B cell (primary cell): ENCODE measurements around the gene PAX2. TPM values are rescaled to one million over a fixed set of nuclear protein-coding genes. Genes with fewer than 3 reads are reported as not detected.

Experiments used
- ATAC-seq: fragments of 200-7000 bp; cut with Tn5 transposase; one replicate; pipeline ENCODE4 v1.10.0; 2021; ENCODE audit warnings: low read depth, mild to moderate bottlenecking, moderate number of reproducible peaks, moderate library complexity
- CTCF ChIA-PET: fragments of 350-600 bp; sonication (Branson Sonifier 250); formaldehyde crosslinking; loops from one replicate; lab custom pipeline; 2021; ENCODE audit warnings: antibody characterized with exemption, inconsistent platforms; lab: Charles Lee
- POLR2A ChIA-PET: fragments of 350-600 bp; sonication (Branson Sonifier 250); formaldehyde crosslinking; loops from one replicate; lab custom pipeline; 2021; ENCODE audit warnings: antibody characterized with exemption; lab: Charles Lee
- DNase-seq: peaks from one replicate; pipeline ENCODE4 v3.0.0; 2013
- H2AFZ ChIP-seq: 2 replicates; pipeline ENCODE4 v1.6.1; 2012; ENCODE audit warnings: mild to moderate bottlenecking, low read depth, low read length; ENCODE audit not compliant: insufficient read depth, poor library complexity, severe bottlenecking
- H3K27ac ChIP-seq, 2 donors: 1 replicate in 1 of 2; 2 replicates in 1 of 2; pipeline ENCODE4 v1.5.1; 2012 to 2013; ENCODE audit warnings: low read length in 2 of 2, mild to moderate bottlenecking in 2 of 2, moderate library complexity in 1 of 2
- H3K27me3 ChIP-seq, 4 experiments: fragments of 200-600 bp in 1 of 4; sonication (generic) in 1 of 4; replicated peaks in 1 of 4; 1 replicate in 2 of 4; 2 replicates in 2 of 4; pipeline versions ENCODE4 v1.6.1 to v1.7.0; 2013 to 2016; ENCODE audit warnings: low read length in 3 of 4, mild to moderate bottlenecking in 2 of 4, mixed read lengths in 1 of 4, moderate library complexity in 1 of 4; ENCODE audit not compliant: insufficient read depth in 4 of 4, control insufficient read depth in 3 of 4; ENCODE audit errors: control extremely low read depth in 1 of 4
- H3K36me3 ChIP-seq, 2 experiments: replicated peaks in 1 of 2; 1 replicate in 1 of 2; 2 replicates in 1 of 2; pipeline versions ENCODE4 v1.6.1 to v1.7.1; 2013; ENCODE audit warnings: low read length in 1 of 2; ENCODE audit not compliant: insufficient read depth in 2 of 2, control insufficient read depth in 1 of 2; ENCODE audit errors: control extremely low read depth in 1 of 2, extremely low read depth in 1 of 2
- H3K4me1 ChIP-seq, 2 donors: fragments of 200-600 bp in 1 of 2; sonication (generic) in 1 of 2; 1 replicate in 1 of 2; 2 replicates in 1 of 2; pipeline versions ENCODE4 v1.5.1 to v1.6.1; 2013 to 2017; ENCODE audit warnings: low read length in 2 of 2; ENCODE audit not compliant: control insufficient read depth in 2 of 2, insufficient read depth in 2 of 2
- H3K4me2 ChIP-seq: replicated peaks from 2 replicates; pipeline ENCODE3; 2012; ENCODE audit warnings: mild to moderate bottlenecking, low read depth, low read length; ENCODE audit not compliant: poor library complexity, severe bottlenecking
- H3K4me3 ChIP-seq, 5 experiments: fragments of 200-600 bp in 1 of 5; sonication (generic) in 1 of 5; 1 replicate in 3 of 5; 2 replicates in 2 of 5; pipeline versions ENCODE4 v1.5.1 to v1.7.0; 2011 to 2016; ENCODE audit warnings: low read length in 4 of 5, mild to moderate bottlenecking in 4 of 5, low read depth in 2 of 5, control low read depth in 1 of 5, moderate library complexity in 1 of 5; ENCODE audit not compliant: insufficient read depth in 1 of 5; ENCODE audit errors: control extremely low read depth in 1 of 5, extremely low read depth in 1 of 5
- H3K79me2 ChIP-seq: fragments of 200-600 bp; sonication (generic); one replicate; pipeline ENCODE4 v1.6.0; 2016; ENCODE audit warnings: low read length; ENCODE audit not compliant: control insufficient read depth, insufficient read depth
- H3K9ac ChIP-seq: fragments of 200-600 bp; sonication (generic); 2 replicates; pipeline ENCODE4 v1.6.1; 2017; ENCODE audit warnings: mild to moderate bottlenecking, low read length, moderate library complexity
- H3K9me3 ChIP-seq, 3 donors: one replicate each; pipeline versions ENCODE4 v1.6.1 to v1.7.1; 2013; ENCODE audit warnings: low read length in 2 of 3; ENCODE audit not compliant: control insufficient read depth in 2 of 3, insufficient read depth in 1 of 3; ENCODE audit errors: control extremely low read depth in 1 of 3
- H4K20me1 ChIP-seq: 2 replicates; pipeline ENCODE4 v1.6.0; 2012; ENCODE audit warnings: mild to moderate bottlenecking, low read length; ENCODE audit not compliant: insufficient read depth, control insufficient read depth, poor library complexity, severe bottlenecking
- H3K27ac Mint-ChIP-seq: one replicate; pipeline ENCODE4 v1.8.0; 2021; ENCODE audit warnings: mixed read lengths
- H3K27me3 Mint-ChIP-seq: one replicate; pipeline ENCODE4 v1.8.0; 2021; ENCODE audit warnings: mixed read lengths
- H3K4me1 Mint-ChIP-seq: one replicate; pipeline ENCODE4 v1.8.0; 2021; ENCODE audit warnings: mixed read lengths
- H3K4me3 Mint-ChIP-seq: one replicate; pipeline ENCODE4 v1.8.0; 2021; ENCODE audit warnings: mixed read lengths
- H3K9me3 Mint-ChIP-seq: one replicate; pipeline ENCODE4 v1.8.0; 2022; ENCODE audit warnings: mixed read lengths; ENCODE audit not compliant: insufficient read depth
- EZH2 ChIP-seq: IDR thresholded peaks from 2 replicates; pipeline ENCODE4 v1.6.1; 2012; ENCODE audit warnings: borderline replicate concordance, low read depth, mild to moderate bottlenecking, moderate library complexity, low read length; ENCODE audit not compliant: insufficient read depth, poor library complexity, severe bottlenecking
- WGBS: methylation state at CpG from one replicate; pipeline ENCODE4 v1.1.5; 2013; ENCODE audit warnings: missing lambda C conversion rate; ENCODE audit not compliant: insufficient coverage; 5-methylcytosine and 5-hydroxymethylcytosine counted together
- intact Hi-C: fragments of 100-400 bp; cut with micrococcal nuclease; formaldehyde crosslinking; loops from one replicate; pipeline ENCODE4 v1.10.0; 2022
- polyA plus RNA-seq: library from polyadenylated mRNA; depleted of rRNA; stranded (reverse); fragments of >200 nt; gene quantifications from 2 replicates; pipeline ENCODE4 v1.2.3, GENCODE V29; 2012
- total RNA-seq, 2 donors: library from RNA; stranded (reverse); fragments of 120-200 nt in 1 of 2; gene quantifications; 1 replicate in 1 of 2; 2 replicates in 1 of 2; pipeline versions ENCODE4 v1.2.3 to v1.2.4, GENCODE V29; 2013 to 2022
- TF ChIP-seq, protein P1 (sequence below): fragments of 200-600 bp; IDR thresholded peaks from one replicate; pipeline ENCODE4 v1.8.0; 2022; ENCODE audit warnings: antibody characterized with exemption, mild to moderate bottlenecking

The PAX2 gene
- total and polyA plus RNA-seq, 2 donors (not counting 1 experiment from before 2014, with no cell fraction given) = 0.12 TPM; not detected in 1

DNA sequence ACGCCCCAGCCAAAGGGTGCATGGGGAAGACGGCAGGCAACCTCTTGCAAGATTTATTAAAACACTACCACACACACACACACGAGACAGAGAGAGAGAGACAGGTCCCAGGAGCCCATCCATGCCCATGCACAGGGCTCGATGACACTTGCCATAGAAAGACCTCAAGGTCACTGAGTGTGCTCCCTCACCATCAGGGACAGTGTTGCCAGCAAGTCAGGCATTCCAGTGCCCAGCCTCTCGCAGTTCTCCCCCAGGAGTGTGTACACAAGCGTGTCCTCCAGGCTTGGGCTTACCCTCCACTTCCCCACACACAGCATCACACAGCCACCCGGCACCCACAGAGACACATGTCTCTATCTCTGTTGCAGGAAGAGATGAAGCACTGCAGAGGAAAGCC is 120.6 kb downstream of the PAX2 start:
- 75% methylated on average over 3 of the region's 7 CpGs for WGBS
- CTCF ChIA-PET = no interaction called here
- POLR2A ChIA-PET = no interaction called here
- Histone ChIP-seq H3K79me2 (no peaks in the 10 kb centered on the region), H3K27ac (no peak overlapping the region), H3K36me3 (no peaks in the 10 kb centered on the region), H3K4me3 (no peak overlapping the region), H3K9ac (no peak overlapping the region), H3K9me3 (no peaks in the 10 kb centered on the region), H4K20me1 (no peaks in the 10 kb centered on the region), H3K4me2 (no peak overlapping the region), H3K27me3 (peaks cover 0 to 30% (median 5%) of the 10 kb centered on the region in 4 experiments), H3K4me1 (no peaks in the 10 kb centered on the region), H2AFZ (no peak overlapping the region)
- Mint-ChIP-seq H3K27ac (no peak overlapping the region), H3K27me3 (peaks cover 50% of the 10 kb centered on the region), H3K9me3 (no peaks in the 10 kb centered on the region), H3K4me3 (no peak overlapping the region), H3K4me1 (peaks cover 2% of the 10 kb centered on the region)
- ATAC-seq = no peak
- TF ChIP-seq, protein P1, sequence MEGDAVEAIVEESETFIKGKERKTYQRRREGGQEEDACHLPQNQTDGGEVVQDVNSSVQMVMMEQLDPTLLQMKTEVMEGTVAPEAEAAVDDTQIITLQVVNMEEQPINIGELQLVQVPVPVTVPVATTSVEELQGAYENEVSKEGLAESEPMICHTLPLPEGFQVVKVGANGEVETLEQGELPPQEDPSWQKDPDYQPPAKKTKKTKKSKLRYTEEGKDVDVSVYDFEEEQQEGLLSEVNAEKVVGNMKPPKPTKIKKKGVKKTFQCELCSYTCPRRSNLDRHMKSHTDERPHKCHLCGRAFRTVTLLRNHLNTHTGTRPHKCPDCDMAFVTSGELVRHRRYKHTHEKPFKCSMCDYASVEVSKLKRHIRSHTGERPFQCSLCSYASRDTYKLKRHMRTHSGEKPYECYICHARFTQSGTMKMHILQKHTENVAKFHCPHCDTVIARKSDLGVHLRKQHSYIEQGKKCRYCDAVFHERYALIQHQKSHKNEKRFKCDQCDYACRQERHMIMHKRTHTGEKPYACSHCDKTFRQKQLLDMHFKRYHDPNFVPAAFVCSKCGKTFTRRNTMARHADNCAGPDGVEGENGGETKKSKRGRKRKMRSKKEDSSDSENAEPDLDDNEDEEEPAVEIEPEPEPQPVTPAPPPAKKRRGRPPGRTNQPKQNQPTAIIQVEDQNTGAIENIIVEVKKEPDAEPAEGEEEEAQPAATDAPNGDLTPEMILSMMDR = no peak
- TF ChIP-seq EZH2 = no peak
- intact Hi-C loops = no loop called here
- DNase-seq = no peak

DNA sequence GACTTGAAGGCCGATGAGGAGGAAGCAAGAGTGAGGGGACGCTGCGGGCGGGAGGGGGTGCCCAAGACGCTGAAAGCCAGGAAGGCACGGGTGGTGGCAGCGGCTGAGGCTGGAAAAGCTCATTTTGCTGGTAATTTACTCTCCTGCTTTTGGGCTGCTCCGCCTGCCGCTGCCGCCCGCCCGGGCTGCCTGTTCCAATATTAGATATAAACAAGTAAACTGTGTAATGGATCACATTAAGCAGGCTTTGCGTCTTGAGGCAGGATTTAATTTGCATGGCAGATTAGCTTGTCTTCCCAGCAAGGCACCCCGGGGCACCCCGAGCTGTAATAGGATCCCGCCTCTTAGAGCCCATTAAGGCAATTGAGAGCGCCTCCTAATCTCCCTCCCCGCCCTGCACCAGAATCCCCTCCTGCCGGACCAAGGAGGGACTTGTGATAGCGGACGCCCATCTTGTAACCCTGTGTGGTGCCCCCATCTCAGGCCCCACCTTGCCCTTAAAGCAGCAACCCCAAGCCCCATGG is 121.3 kb downstream of the PAX2 start:
- Histone ChIP-seq H3K4me3 (no peak overlapping the region), H3K9ac (no peak overlapping the region), H4K20me1 (no peaks in the 10 kb centered on the region), H3K4me2 (no peak overlapping the region), H3K9me3 (no peaks in the 10 kb centered on the region), H3K4me1 (no peaks in the 10 kb centered on the region), H3K79me2 (no peaks in the 10 kb centered on the region), H2AFZ (no peak overlapping the region), H3K27ac (no peak overlapping the region), H3K27me3 (peaks cover 0 to 29% (median 5%) of the 10 kb centered on the region in 4 experiments), H3K36me3 (no peaks in the 10 kb centered on the region)
- no peak overlapping the region for H3K27ac Mint-ChIP-seq
- peaks cover 2% of the 10 kb centered on the region for H3K4me1 Mint-ChIP-seq
- no peaks in the 10 kb centered on the region for H3K9me3 Mint-ChIP-seq
- H3K27me3 Mint-ChIP-seq = peaks cover 48% of the 10 kb centered on the region
- DNase-seq (no peak), ATAC-seq (no peak)
- ChIA-PET CTCF (no interaction called here), POLR2A (no interaction called here)
- H3K4me3 Mint-ChIP-seq = no peak overlapping the region
- WGBS = 15% methylated on average over 15 of the region's 21 CpGs
- TF ChIP-seq, protein P1 = no peak
- no peak for TF ChIP-seq EZH2
- intact Hi-C loops = no loop called here
